Medulla oblongata (tissue), 1 donor: ENCODE measurements around the gene EFHC1.
"Not testable (repeated sequence)": the region's sequence is repeated elsewhere in the genome, so short reads cannot be mapped to it uniquely, and the experiment has no call there.

Source experiments
- DNase-seq: peaks from one replicate; pipeline ENCODE4 v3.0.0-alpha.2; 2015; ENCODE audit errors: extremely low spot score

The EFHC1 gene

DNA sequence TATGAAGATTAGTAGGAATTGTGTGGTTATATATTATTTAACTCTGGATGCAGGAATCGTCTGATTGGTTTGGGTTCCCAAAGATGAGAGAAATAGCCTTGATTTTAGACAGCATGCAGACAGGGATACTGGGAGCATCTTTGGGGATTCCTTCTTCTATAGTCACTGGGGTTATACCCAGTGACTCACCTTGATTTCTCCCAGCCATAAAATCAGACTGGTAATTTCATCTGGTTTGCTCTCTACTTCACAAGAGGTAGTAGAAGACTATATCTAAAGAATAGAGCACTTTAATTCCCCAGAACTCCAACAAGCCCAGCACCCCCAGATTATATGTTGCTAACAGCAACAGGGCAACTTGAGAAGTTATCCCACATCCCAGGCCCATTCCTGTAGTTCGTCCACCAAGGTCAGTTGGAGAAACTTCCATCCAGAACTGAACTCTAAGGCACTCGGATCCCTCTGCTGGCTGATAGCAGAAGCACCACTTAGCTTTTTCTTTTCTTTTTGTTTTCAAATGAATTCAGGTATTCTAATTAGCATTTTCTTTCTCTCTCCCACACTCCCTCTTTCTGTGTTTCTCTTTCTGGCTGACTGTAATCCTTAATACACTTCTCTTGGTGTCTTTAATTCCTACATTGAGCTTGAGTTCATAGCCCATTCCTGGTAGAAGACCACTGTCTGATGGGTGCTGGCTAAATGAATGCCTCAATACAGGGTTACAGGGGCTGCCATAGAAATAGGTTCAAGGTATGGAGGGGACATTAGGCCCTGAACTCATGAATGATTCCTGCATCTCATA is 20.4 kb upstream of the EFHC1 start:
- DNase-seq, result peak; percentile 87

DNA sequence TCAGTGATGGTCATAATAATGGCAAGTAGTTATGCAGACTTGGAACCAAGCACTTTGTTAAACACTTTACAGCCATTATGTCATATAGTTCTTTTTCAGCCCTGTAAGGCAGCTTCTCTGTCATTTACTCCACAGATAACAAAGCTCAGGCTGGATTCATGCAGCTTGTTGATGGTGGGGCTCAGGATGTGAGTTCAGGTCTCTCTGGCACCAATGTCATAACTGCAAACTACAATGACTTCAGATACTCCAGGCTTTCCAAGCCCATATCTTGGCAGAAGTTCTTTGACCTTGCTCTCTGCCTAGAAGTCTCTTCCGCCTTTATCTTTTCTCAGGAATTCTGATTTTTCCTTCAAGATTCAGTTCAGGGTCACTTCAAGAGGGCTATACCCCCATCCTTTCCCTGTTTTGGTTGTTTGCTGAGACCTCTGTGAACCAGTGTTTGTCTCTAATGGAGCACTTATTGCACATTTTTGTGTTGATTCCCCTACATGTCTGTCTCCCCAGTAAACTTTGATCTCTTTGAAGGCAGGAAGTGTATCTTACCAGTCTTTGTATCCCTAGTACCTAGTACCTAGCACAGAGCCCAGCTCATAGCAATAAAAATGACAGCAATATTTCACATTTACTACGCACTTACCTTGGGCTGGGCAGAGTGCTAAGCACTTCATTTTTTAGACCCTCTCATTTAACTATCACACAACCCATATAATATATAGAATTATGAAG is 19.7 kb upstream of the EFHC1 start:
- DNase-seq, result no peak

DNA sequence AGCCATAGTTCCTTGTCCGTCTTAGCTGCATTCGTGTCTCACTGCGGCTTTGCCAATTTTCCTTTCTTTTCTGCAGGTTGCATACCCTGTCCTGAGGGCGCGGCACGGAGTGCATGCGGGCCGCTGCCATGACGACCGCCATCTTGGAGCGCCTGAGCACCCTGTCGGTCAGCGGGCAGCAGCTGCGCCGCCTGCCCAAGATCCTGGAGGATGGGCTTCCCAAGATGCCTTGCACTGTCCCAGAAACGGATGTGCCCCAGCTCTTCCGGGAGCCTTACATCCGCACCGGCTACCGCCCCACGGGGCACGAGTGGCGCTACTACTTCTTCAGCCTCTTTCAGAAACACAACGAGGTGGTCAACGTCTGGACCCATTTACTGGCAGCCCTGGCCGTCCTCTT is 17.1 kb upstream of the EFHC1 start:
- DNase-seq, result no peak

DNA sequence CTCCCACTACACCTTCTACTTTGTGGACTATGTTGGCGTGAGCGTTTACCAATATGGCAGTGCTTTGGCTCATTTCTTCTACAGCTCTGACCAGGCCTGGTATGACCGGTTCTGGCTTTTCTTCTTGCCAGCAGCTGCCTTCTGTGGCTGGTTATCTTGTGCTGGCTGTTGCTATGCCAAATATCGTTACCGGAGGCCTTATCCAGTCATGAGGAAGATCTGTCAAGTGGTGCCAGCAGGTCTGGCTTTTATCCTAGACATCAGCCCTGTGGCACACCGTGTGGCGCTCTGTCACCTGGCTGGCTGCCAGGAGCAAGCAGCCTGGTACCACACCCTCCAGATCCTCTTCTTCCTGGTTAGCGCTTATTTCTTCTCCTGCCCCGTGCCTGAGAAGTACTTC is 16.5 kb upstream of the EFHC1 start:
- DNase-seq, result no peak

DNA sequence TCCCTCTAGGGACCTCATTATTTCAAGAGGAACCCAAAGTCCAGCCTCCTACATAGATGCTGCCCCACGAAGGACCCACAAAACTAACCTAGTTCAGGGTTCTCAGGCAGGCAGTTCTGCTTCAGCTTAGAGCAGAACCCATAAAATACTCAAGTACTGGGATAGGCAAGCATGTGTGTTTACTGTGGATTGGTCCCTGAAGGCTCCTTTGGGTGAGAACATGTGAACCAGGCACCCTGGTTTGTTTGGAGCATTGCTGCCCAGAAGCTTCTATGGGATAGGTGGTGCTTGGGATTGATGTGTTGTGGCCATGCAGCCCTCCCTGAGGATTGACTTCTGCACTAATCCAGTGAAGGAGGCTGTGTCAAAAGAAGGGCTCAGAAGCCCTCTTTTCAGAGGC is 14.9 kb upstream of the EFHC1 start:
- no peak for DNase-seq

DNA sequence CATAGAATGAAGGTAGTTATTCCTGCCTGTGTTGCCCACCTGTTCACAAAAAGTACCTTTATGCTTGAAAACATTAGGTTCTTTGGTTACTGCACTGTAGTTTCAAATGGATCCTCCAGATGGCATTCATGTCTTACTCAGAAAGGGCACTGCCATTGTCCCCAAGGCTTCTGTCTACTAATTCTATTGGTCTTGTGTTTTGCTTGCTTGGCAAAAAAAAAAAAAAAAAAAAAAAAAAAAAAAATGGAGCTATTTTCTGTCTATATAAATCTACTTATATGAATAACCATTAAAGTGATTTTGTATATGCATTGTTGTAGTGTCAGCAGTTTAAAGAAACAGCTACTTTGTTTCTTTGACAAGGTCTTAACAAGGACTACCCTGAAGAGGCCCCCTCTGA is 12.7 kb upstream of the EFHC1 start:
- no peak for DNase-seq

DNA sequence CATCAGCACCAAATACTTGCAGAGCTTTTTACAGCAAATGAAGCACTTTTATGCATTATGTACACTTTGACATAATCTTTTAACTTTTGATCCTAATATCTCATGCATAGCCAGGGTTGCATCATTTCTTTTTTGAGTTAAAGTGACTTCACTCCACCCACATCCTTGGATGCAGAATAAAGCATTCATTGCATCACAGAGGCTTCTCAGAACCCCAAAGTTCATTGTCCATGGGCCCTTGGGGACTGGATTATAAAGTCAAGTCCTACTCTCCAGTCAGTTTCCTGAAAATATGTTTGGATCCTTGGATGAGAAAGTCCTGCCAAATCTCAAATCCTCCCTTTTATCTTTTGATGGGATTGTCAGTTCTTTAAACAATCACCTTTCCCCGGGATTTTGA is 10.6 kb upstream of the EFHC1 start:
- no peak for DNase-seq

DNA sequence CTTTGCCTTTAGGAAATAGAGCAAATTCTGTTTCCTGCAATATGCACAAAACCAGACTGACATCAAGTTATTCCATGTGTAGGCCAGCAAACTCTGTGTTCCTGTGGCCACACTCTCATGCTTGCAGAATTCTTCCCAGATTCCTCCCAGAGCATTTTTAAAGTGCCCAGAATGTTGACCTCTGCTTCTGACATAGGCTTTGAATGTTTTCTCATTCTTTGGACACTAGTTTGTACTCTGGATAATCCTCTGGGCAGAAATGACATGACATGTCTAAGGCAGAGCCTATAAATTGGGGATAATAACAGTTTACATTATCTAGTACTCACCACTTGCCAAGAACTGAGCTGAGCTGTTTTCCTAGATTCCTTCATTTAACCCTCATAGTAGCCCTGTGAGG is 9.2 kb upstream of the EFHC1 start:
- no peak for DNase-seq

DNA sequence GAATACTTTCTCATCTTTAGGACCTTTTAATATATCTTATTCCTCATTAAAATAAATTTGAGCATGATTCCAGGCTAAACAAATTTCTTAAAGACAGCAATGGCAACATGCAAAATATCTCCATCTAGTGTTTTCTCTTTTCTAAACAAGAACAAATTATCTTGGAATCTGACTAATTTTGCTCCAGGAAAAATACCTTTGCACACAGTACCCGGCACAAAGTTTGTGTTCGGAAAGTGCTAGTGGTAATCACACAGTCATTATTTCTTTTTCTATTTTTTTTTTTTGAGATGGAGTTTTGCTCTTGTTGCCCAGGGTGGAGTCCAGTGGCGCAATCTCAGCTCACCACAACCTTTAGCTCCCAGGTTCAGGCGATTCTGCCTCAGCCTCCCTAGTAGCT is 8.2 kb upstream of the EFHC1 start:
- no peak for DNase-seq

DNA sequence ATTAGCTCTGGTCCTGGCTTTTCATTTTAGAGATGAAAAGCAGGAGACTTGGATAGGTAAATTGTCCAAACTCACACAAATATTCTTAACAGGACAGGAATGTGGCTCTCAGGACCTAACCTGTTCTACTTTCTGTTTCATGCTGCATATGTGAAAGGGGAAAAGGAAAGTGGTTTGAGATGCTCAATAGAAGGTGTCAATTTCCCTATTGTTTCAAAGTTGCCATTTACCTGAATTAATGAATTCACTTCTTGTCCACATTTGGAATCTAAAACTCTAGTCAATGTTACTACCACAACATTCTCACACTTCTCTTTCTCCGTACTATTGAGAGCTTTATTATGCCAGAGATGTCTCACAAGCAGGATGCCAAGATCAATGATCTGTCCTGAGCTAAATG is 4.8 kb upstream of the EFHC1 start:
- DNase-seq, result no peak

DNA sequence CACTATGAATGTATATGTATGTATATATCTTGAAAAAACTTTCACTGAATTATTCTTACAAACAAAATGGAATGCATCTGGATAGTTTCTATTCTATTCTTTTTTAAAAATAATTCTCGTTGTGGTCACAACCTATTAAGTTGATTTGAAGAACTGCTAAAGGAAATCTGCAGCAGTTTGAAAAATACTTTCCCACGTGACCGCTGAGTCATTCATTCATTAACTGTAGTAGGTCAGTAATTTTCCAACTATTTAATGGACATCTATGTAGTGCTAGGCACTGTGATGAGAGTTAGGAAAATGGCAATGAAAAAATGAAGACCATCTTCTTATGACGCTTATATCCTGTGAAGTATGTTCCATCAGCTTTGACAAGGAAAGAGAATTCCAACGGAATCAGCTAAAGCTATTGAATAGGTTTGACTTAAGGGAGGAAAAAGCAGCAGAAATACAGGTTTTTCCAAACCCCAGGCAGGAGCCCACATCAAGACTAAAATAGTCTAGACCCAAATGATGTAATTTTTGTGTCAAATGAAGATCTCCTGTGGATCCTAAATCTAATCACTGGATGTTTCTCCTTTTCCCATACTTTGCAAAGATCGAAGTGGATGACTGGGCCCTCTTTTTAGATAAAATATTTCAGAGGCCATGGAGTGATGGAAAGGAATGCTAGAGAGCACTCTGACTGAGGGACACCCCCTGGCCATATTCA is 4.1 kb upstream of the EFHC1 start:
- DNase-seq, result no peak

DNA sequence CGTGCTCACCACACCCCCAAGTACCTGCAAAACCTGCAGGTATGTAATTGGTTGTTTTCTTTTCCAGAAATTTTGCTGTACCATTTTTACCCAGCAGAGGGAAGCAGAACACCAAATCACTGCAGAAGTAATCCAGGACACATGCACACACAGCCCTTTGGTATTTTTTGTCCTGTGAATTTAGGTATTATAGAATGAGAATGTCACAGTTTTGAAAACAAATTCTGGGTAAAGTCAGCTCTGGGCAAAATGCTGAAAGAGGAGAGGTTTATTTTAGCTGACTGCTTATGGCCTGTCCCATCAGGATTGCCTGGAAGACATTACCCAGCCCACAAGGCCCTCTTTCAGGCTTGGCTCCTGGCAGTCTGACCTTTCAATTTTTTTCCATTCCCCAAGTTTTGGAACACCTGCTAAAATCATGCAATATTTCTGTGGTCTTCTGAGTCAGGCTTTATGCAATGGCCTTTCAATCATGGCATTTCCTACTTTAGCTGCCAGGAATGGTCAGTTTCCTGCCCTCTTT is 3.5 kb upstream of the EFHC1 start:
- peak; percentile 80 for DNase-seq

DNA sequence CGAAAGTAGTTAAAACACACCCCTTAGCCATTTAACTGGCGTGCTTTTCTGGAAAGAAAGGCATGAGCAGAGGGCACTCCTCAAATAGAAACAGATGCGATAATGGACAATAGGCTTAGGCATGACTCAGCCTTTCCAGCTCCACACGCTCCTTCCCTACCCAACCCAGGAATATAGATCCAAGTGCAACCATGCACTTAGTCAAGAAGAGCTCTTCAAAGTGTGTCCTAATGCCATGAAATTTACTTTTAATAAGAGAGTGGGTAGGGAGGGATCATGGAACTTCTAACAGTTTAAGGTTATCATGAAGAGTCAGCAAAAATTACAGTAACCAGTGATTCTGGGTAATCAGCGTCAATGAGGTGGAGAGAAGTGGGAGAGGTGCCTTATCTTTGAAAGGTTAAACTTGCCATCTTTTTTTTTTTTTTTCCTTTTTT is 2.4 kb upstream of the EFHC1 start:
- DNase-seq, result no peak

DNA sequence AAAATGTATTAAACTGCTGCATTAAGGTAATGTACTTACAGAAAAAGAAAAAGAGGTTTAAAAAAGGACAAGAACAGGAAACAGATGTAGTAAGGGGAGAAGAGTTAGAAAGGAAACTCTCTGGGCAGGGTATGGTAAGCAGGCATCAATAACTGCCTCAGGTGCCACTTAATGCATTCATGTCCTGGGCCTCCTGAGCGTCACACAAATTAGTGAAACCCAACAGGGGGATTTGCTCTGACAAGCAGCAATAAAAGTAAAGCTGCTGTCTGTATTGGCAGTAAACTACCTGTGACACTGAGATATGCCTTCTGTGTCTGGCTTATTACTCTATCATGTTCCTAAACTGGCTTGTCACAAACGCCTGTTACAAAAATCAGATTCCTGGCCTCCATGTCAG is 1.5 kb upstream of the EFHC1 start:
- no peak for DNase-seq

DNA sequence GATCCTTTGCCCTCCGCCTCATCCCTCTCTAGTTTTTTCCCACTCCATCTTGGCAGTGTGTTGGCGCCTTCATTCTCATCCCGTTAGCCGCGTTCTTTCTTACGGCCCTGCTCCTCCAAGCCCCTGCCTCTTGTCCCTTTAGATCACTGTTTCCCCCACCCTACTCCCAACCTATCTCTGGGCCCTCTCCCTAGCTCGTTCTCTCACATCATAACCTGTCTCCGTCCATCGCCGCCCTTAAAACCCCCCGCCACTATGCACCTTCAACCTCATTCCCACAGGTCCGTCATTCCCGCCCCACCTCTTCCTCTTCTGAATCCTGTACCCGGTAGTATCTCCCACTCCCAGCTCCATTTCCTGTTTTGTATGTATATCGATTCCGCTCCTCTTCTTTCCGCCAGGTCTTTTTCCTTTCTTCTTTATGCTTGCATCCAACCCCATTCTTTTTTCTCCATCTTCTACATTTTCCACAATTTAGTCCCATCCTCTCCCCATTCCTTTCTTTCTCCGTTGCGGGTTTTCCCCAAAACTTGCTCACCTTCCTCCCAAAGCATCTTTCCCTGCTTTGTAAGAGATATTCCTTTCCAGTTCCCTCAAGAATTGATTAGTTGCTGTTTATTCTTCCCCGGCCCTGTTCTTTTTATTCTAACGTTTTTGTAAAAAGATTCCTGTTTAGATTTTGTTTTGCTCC is 671 bp downstream of the EFHC1 start:
- DNase-seq, result no peak

DNA sequence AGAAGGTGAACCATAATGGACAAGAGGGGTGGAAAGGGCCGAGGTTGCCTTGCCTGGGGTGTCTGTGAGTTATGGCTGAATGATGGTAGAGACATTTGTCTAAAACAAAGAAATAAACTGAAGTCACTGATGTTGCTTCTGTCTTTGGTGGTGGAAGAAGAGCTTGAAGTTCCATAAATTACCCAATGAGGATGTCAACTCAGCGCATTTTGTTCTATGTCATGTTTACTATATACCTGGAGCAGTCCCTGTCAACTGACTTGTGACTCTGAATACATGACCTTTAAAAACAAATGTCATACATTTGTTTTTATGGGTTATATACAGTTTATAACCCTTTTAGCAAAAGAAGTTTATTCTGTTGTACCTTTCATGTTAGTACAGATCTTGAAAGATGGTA is 2.0 kb downstream of the EFHC1 start:
- DNase-seq, result no peak

DNA sequence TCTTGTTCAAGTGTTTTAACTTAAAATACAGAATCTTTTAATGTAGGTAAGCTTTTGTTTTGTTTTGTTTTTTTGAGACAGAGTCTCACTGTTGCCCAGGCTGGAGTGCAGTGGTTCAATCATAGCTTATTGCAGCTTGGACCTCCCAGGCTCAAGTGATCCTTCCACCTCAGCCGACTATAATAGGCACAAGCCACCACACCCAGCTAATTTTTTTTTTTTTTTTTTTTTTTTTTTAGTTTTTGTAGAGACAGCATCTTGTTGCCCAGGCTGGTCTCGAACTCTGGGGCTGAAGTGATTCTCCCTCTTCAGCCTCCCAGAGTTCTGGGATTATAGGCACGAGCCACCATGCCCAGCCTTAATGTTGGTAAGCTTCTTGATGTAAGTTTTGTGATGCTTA is 3.3 kb downstream of the EFHC1 start:
- no peak for DNase-seq

DNA sequence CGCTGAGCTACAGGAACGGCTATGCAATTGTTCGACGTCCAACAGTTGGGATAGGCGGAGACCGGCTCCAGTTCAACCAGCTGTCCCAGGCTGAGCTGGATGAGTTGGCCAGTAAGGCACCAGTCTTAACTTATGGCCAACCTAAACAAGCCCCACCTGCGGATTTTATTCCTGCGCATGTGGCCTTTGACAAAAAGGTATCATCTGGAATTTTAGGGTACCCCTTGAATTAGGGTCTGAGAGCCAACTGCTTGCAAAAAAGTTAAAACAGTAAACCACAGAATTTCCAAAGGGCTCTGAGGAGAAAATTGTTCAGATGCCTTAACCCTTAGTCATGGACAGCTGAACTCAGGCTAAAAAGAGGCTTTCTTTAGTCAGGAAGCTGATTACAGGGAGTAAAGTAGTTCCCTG is 3.8 kb downstream of the EFHC1 start:
- DNase-seq, result no peak

DNA sequence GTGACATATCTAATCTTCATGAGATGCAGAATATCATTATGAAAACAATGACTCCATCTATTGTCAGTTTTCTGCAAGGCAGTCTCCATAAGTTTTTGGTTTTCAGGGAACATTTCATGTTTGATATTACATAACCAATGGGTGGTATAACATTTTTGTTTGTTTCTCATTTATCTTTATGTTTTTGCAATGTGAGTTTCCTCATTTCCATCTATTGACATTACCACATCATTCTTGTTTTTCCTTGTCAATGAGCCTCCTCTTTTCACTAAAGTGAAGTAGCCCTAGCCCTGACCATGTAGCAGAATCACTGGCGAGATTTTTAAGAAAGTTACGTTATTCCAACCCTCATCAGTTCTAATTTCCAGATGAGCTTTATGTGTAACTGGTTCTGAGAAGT is 4.4 kb downstream of the EFHC1 start:
- DNase-seq, result no peak

DNA sequence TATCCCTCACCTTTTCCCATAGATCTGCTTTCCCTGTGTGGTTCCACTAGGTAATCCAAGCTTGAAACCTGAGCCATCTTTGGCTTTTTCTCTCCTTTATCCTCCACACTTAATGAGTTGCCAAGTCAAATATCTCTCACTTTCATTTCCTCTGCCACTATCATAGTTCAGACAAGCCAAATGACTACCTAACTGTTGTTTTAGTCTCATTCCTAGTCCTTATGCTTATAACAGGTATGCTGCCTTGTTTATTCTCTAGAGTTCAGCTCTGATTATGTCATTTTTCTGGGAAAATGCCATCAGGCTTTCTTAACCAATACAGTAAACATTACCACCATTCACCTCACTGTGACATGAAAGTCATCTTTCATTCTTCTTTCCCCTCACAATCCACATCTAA is 6.5 kb downstream of the EFHC1 start:
- DNase-seq, result no peak

DNA sequence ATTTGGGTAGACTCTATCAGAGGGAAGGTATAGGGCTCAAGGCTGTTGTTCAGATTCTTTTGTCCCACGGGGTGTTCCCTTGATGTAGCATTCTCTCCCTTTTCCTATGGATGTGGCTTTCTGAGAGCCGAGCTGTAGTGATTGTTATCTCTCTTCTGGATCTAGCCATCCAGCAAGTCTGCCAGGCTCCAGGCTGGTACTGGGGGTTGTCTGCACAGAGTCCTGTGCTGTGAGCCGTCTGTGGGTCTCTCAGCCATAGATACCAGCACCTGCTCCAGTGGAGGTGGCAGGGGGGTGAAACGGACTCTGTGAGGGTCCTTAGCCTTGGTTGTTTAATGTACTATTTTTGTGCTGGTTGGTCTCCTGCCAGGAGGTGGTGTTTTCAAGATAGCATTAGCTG is 13.2 kb downstream of the EFHC1 start:
- DNase-seq, result not testable (repeated sequence)

DNA sequence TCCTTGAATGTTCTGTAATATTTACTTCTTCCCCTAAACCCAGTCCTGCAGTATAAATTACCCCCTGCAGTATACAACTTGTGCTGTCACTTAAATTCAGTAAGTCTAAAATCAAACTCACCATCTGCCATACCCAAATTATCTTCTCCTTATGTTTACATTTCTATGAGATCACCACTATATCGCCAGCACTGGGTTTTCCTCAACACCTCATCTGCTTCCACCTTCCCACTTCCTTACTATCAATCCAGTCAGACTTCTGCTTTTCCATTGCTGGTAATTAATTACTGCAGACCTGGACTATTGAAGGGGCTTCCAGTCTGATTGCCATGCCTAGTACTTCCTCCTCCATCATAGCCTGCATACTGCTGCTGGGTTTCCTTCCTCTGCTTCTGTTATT is 15.2 kb downstream of the EFHC1 start:
- no peak for DNase-seq
